Suprapubic skin (tissue), 4 donors: Measurements from ENCODE around the gene PIGL.
"Not testable (repeated sequence)": the region's sequence is repeated elsewhere in the genome, so short reads cannot be mapped to it uniquely, and the experiment has no call there.

ENCODE experiments used
- EP300 ChIP-seq: sonication (generic); formaldehyde crosslinking; IDR thresholded peaks from one replicate; pipeline ENCODE4 v1.6.1; 2017; ENCODE audit warnings: antibody characterized with exemption
- POLR2A ChIP-seq, 2 donors: fragments of 450-650 bp; IDR thresholded peaks; one replicate each; pipeline ENCODE4 v1.6.1; 2017; ENCODE audit warnings: antibody characterized with exemption in 2 of 2, mild to moderate bottlenecking in 2 of 2, moderate library complexity in 2 of 2
- POLR2AphosphoS5 ChIP-seq, 3 donors: sonication (generic); formaldehyde crosslinking; IDR thresholded peaks; one replicate each; pipeline ENCODE4 v1.6.1; 2017; ENCODE audit warnings: antibody characterized with exemption in 3 of 3
- TF ChIP-seq, protein P1 (sequence below), 2 donors: fragments of 200-600 bp in 1 of 2; fragments of 450-650 bp in 1 of 2; sonication (generic) in 1 of 2; IDR thresholded peaks; one replicate each; pipeline ENCODE4 v1.5.1; 2016 to 2019; ENCODE audit warnings: antibody characterized with exemption in 2 of 2, mild to moderate bottlenecking in 1 of 2, moderate library complexity in 1 of 2

DNA sequence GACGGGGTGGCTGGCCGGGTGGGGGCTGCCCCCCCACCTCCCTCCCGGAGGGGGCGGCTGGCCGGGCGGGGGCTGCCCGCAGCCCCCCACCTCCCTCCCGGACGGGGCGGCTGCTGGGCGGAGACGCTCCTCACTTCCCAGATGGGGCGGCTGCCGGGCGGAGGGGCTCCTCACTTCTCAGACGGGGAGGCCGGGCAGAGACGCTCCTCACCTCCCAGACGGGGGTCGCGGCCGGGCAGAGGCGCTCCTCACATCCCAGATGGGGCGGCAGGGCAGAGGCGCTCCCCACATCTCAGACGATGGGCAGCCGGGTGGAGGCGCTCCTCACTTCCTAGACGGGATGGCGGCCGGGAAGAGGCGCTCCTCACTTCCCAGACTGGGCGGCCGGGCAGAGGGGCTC, 95.1 kb downstream of the PIGL start:
- TF ChIP-seq, protein P1, sequence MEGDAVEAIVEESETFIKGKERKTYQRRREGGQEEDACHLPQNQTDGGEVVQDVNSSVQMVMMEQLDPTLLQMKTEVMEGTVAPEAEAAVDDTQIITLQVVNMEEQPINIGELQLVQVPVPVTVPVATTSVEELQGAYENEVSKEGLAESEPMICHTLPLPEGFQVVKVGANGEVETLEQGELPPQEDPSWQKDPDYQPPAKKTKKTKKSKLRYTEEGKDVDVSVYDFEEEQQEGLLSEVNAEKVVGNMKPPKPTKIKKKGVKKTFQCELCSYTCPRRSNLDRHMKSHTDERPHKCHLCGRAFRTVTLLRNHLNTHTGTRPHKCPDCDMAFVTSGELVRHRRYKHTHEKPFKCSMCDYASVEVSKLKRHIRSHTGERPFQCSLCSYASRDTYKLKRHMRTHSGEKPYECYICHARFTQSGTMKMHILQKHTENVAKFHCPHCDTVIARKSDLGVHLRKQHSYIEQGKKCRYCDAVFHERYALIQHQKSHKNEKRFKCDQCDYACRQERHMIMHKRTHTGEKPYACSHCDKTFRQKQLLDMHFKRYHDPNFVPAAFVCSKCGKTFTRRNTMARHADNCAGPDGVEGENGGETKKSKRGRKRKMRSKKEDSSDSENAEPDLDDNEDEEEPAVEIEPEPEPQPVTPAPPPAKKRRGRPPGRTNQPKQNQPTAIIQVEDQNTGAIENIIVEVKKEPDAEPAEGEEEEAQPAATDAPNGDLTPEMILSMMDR (IDR thresholded peaks at IDR 0.05), result not testable (repeated sequence)
- TF ChIP-seq POLR2AphosphoS5 (IDR thresholded peaks at IDR 0.05); POLR2A (IDR thresholded peaks at IDR 0.05); EP300: not testable (repeated sequence)
